ENCODE measurements around the gene ACOX2. TPM values are rescaled to one million over a fixed set of nuclear protein-coding genes. Genes with fewer than 3 reads are reported as not detected.
A peak's percentile ranks its signal among the peaks of the same experiment; 100 is the strongest.

ACOX2 gene
- total RNA-seq, 1 experiment from 2014 or later: 12.8 TPM

DNA sequence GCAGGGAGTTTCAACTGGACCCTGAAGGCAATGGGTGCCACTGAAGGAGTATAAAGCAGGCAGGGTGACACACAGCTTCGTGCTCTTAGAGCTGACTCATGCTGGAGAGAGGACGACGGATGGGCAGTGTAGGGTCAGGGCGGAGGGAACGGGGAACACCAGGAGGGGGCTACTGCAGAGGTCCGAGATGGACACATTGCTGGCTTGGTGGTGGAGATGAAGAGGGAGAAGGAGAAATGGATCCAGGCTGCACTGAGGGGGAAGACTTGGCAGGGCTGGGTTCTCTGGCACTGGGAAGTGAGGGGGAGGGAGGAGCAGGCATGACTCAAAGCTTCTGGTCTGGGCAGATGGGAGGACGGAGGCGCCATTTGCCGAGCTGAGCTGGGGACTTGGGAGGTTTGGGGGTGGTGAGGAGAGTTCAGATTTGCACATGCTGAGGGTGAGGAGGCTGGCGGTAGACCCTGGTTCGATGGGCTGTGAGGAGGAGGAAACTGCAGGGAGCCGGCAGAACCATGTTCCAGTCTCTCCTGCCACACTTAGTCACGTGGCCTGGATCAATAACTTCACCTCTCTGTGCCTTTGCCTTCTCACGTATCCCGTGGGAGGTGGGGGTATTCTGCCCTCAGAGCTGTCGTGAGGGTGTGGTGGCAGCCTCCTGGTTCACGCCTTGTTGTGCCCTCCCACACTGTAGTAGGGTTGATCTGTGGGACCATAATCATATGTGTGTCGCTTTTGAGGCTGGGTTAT lies 49.7 kb downstream of the ACOX2 start:
- ChIA-PET RAD21 (ENCODE audit: low non-redundant PET in 1 of 2, low total read pairs in 2 of 2, uncharacterized antibody in 2 of 2, unreplicated experiment in 2 of 2) (no interaction called here), CTCF (interaction anchor here (1.0 to 1.9 kb wide), 2 partner anchors 24 to 45 kb away, joined by 3 to 4 read pairs; no protein-coding TSS in a partner anchor), POLR2A (no interaction called here)
- Histone ChIP-seq H3K79me2 (ENCODE audit: insufficient read depth, low read length) (peaks cover under 1% of the 10 kb centered on the region), H3K9ac (ENCODE audit: low read length) (peak overlapping the region; percentile 26), H3K4me1 (ENCODE audit: control insufficient read depth in 1 of 2, insufficient read depth in 2 of 2, low read length in 2 of 2) (peaks cover 14 to 32% of the 10 kb centered on the region in 2 experiments), H2AFZ (ENCODE audit: low read depth, low read length, poor library complexity, severe bottlenecking) (peak overlapping the region; percentile 98), H3K9me2 (ENCODE audit: insufficient read depth) (no peaks in the 10 kb centered on the region), H3K27ac (ENCODE audit: low read depth, low read length) (peak overlapping the region; percentile 8; the same call in 1 of the 2 replicates), H3K27me3 (ENCODE audit: insufficient read depth, low read length) (no peaks in the 10 kb centered on the region), H3K4me3 (replicated peaks in 1 of 2; ENCODE audit: low read depth in 1 of 2, low read length in 2 of 2) (peak overlapping the region in 1 of 2 experiments; percentile 20; a peak in 1 of 4 replicates), H3K36me3 (ENCODE audit: control insufficient read depth in 1 of 2, insufficient read depth in 2 of 2, low read length in 2 of 2) (no peaks in the 10 kb centered on the region), H4K20me1 (ENCODE audit: insufficient read depth) (no peaks in the 10 kb centered on the region), H3K9me3 (ENCODE audit: control insufficient read depth in 1 of 2, insufficient read depth in 1 of 2, low read depth in 1 of 2, low read length in 2 of 2) (no peaks in the 10 kb centered on the region), H3K4me2 (ENCODE audit: low read length) (peak overlapping the region; percentile 68)
- peak; percentile 40 for ATAC-seq
- no peak for TF ChIP-seq JUND (IDR thresholded peaks at IDR 0.05)
- TF ChIP-seq SRF (IDR thresholded peaks at IDR 0.05; ENCODE audit: low read depth): no peak
- no peak; the same call in 1 of the 2 replicates for TF ChIP-seq ZFX (IDR thresholded peaks at IDR 0.05)
- TF ChIP-seq, protein P1, sequence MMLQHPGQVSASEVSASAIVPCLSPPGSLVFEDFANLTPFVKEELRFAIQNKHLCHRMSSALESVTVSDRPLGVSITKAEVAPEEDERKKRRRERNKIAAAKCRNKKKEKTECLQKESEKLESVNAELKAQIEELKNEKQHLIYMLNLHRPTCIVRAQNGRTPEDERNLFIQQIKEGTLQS (IDR thresholded peaks at IDR 0.05): no peak
- no peak for TF ChIP-seq FOSL1 (IDR thresholded peaks at IDR 0.05; ENCODE audit: low read depth)
- TF ChIP-seq CBX3 (IDR thresholded peaks at IDR 0.05; ENCODE audit: low read depth): peak; percentile 63; the same call in 1 of the 2 replicates
- TF ChIP-seq, protein P2, sequence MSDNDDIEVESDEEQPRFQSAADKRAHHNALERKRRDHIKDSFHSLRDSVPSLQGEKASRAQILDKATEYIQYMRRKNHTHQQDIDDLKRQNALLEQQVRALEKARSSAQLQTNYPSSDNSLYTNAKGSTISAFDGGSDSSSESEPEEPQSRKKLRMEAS (IDR thresholded peaks at IDR 0.05): peak; percentile 81
- TF ChIP-seq, protein P3, sequence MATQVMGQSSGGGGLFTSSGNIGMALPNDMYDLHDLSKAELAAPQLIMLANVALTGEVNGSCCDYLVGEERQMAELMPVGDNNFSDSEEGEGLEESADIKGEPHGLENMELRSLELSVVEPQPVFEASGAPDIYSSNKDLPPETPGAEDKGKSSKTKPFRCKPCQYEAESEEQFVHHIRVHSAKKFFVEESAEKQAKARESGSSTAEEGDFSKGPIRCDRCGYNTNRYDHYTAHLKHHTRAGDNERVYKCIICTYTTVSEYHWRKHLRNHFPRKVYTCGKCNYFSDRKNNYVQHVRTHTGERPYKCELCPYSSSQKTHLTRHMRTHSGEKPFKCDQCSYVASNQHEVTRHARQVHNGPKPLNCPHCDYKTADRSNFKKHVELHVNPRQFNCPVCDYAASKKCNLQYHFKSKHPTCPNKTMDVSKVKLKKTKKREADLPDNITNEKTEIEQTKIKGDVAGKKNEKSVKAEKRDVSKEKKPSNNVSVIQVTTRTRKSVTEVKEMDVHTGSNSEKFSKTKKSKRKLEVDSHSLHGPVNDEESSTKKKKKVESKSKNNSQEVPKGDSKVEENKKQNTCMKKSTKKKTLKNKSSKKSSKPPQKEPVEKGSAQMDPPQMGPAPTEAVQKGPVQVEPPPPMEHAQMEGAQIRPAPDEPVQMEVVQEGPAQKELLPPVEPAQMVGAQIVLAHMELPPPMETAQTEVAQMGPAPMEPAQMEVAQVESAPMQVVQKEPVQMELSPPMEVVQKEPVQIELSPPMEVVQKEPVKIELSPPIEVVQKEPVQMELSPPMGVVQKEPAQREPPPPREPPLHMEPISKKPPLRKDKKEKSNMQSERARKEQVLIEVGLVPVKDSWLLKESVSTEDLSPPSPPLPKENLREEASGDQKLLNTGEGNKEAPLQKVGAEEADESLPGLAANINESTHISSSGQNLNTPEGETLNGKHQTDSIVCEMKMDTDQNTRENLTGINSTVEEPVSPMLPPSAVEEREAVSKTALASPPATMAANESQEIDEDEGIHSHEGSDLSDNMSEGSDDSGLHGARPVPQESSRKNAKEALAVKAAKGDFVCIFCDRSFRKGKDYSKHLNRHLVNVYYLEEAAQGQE (IDR thresholded peaks at IDR 0.05; ENCODE audit: low read depth): no peak
- TF ChIP-seq CEBPB (IDR thresholded peaks at IDR 0.05; ENCODE audit: low read depth): no peak
- no peak for TF ChIP-seq ELF1 (IDR thresholded peaks at IDR 0.05; ENCODE audit: borderline replicate concordance, low read depth)
- TF ChIP-seq EGR1 (IDR thresholded peaks at IDR 0.05; ENCODE audit: low read depth): 0 out of 2 replicates have a peak, but pooled peaks have one; percentile 39
- no peak for TF ChIP-seq POLR2A (IDR thresholded peaks at IDR 0.05; ENCODE audit: borderline replicate concordance, extremely low read depth, insufficient read depth, insufficient read length)
- no peak for TF ChIP-seq SIN3A (IDR thresholded peaks at IDR 0.05; ENCODE audit: low read depth)
- TF ChIP-seq SP1 (IDR thresholded peaks at IDR 0.05; ENCODE audit: low read depth): no peak
- peak; percentile 53 for TF ChIP-seq YY1 (IDR thresholded peaks at IDR 0.05; ENCODE audit: extremely low read depth, insufficient replicate concordance, low read depth, low read length)
- BruUV-seq (replicated peaks): no TSS peak
- intact Hi-C loops (cut with micrococcal nuclease): no loop called here
- DNase-seq (ENCODE audit: low read depth, low spot score): peak; percentile 22
